ENCODE results near the gene CCDC192. TPM values are rescaled to one million over a fixed set of nuclear protein-coding genes. Genes with fewer than 3 reads are reported as not detected.
A peak's percentile ranks its signal among the peaks of the same experiment; 100 is the strongest.

The CCDC192 gene
- total and polyA plus RNA-seq, 2 experiments from 2014 or later = 0.40 TPM; not detected in 1

DNA sequence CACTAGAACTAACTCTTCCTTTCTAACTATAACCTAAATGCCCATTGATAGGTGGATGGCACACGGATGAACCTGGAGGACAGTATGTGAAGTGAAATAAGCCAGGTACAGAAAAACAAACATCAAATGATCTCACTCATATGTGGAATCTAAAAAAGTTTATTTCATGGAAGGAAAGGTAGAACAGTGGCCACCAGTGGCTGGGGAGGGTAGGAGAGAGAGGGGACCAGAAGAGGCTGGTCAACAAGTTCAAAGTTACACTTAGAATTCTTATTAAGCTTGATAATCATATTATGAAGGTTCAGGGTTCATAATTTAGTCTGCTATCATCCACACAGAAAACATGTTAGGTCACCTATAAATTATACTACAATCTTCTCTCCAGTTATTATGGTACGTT, 272.8 kb downstream of the CCDC192 start:
- H3K4me1 Mint-ChIP-seq = peaks cover 11% of the 10 kb centered on the region; the same call in 2 of the 3 replicates

More for the DNA sequence above, 272.8 kb downstream of the CCDC192 start:
- DNase-seq (ENCODE audit: low spot score) (no peak), ATAC-seq (peak; percentile 29; the same call in 1 of the 3 replicates)
- Histone ChIP-seq H4K20me1 (replicated peaks; ENCODE audit: insufficient read depth) (no peaks in the 10 kb centered on the region), H3K27me3 (ENCODE audit: insufficient read depth) (no peaks in the 10 kb centered on the region), H3K4me2 (no peak overlapping the region), H3K4me1 (ENCODE audit: insufficient read depth) (peaks cover 9% of the 10 kb centered on the region), H3K4me3 (no peak overlapping the region), H3K27ac (ENCODE audit: low read depth) (no peak overlapping the region), H3K9me2 (ENCODE audit: insufficient read depth) (no peaks in the 10 kb centered on the region), H3K79me2 (replicated peaks; ENCODE audit: insufficient read depth) (no peaks in the 10 kb centered on the region), H3F3A (replicated peaks; ENCODE audit: low read depth) (no peaks in the 10 kb centered on the region), H3K36me3 (ENCODE audit: insufficient read depth) (no peaks in the 10 kb centered on the region), H2AFZ (no peak overlapping the region)
- H3K36me3 Mint-ChIP-seq (ENCODE audit: low read depth) = no peaks in the 10 kb centered on the region
- TF ChIP-seq, protein P1, sequence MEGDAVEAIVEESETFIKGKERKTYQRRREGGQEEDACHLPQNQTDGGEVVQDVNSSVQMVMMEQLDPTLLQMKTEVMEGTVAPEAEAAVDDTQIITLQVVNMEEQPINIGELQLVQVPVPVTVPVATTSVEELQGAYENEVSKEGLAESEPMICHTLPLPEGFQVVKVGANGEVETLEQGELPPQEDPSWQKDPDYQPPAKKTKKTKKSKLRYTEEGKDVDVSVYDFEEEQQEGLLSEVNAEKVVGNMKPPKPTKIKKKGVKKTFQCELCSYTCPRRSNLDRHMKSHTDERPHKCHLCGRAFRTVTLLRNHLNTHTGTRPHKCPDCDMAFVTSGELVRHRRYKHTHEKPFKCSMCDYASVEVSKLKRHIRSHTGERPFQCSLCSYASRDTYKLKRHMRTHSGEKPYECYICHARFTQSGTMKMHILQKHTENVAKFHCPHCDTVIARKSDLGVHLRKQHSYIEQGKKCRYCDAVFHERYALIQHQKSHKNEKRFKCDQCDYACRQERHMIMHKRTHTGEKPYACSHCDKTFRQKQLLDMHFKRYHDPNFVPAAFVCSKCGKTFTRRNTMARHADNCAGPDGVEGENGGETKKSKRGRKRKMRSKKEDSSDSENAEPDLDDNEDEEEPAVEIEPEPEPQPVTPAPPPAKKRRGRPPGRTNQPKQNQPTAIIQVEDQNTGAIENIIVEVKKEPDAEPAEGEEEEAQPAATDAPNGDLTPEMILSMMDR (conservative IDR thresholded peaks at IDR 0.05; ENCODE audit: low read depth in 2 of 2) = peak; percentile 4 to 38; a peak in 1 of 4 replicates
- TF ChIP-seq ZNF462 (CRISPR knock-in tag; IDR thresholded peaks at IDR 0.05) = no peak
- H3K27me3 Mint-ChIP-seq (ENCODE audit: insufficient read depth, low read depth, poor library complexity) = no peaks in the 10 kb centered on the region
- peak overlapping the region; percentile 1; the same call in 1 of the 2 replicates for H3K27ac Mint-ChIP-seq
- H3K9me3 Mint-ChIP-seq = no peaks in the 10 kb centered on the region
- no peak overlapping the region for H3K4me3 Mint-ChIP-seq
